PFSK-1 (cell line): ENCODE measurements around the gene PLD2.

ENCODE experiments used
- FOXP2 ChIP-seq: optimal IDR thresholded peaks from 2 replicates; pipeline ENCODE3; 2011; ENCODE audit warnings: borderline replicate concordance, control low read depth, inconsistent platforms; ENCODE audit not compliant: insufficient read depth; ENCODE audit errors: extremely low read length, extremely low read depth
- POLR2AphosphoS5 ChIP-seq: IDR thresholded peaks from 2 replicates; pipeline ENCODE4 v1.6.1; 2012; ENCODE audit warnings: low read depth, mild to moderate bottlenecking, control low read depth, low read length, moderate library complexity
- REST ChIP-seq, 2 experiments: IDR thresholded peaks; 2 replicates each; pipeline versions ENCODE4 v1.6.1 to v1.8.0; 2011 to 2012; ENCODE audit warnings: low read depth in 2 of 2, low read length in 2 of 2, control low read depth in 1 of 2, inconsistent platforms in 1 of 2, mild to moderate bottlenecking in 1 of 2, moderate library complexity in 1 of 2; ENCODE audit not compliant: insufficient read depth in 1 of 2
- SIN3A ChIP-seq: IDR thresholded peaks from 2 replicates; pipeline ENCODE4 v1.6.1; 2012; ENCODE audit warnings: mild to moderate bottlenecking, low read length, moderate library complexity, borderline replicate concordance; ENCODE audit not compliant: insufficient read depth
- TAF1 ChIP-seq: IDR thresholded peaks from 2 replicates; pipeline ENCODE4 v1.6.1; 2012; ENCODE audit warnings: low read length, control low read depth, borderline replicate concordance; ENCODE audit not compliant: insufficient read depth

The PLD2 gene

GRCh38 chr17:4870855-4871254, 63.9 kb downstream of the PLD2 start:
- no peak for TF ChIP-seq SIN3A
- TF ChIP-seq POLR2AphosphoS5: no peak
- no peak for TF ChIP-seq REST (IDR thresholded peaks at IDR 0.05; ENCODE audit: insufficient read depth in 1 of 2, low read depth in 2 of 2, low read length in 2 of 2)
- no peak for TF ChIP-seq TAF1
- no peak for TF ChIP-seq FOXP2

- TF ChIP-seq POLR2AphosphoS5: no peak
- no peak for TF ChIP-seq SIN3A
- no peak for TF ChIP-seq FOXP2
These were observed 65.8 kb downstream of the PLD2 start for GRCh38 chr17:4872786-4873185.
